IMR-90 (cell line): Measurements from ENCODE around the gene CUX1. TPM values are rescaled to one million over a fixed set of nuclear protein-coding genes. Genes with fewer than 3 reads are reported as not detected.

Experiments
- ATAC-seq: fragments of 200-7000 bp; cut with Tn5 transposase; 2 replicates; pipeline ENCODE4 v1.9.1; 2020; ENCODE audit warnings: low read depth, mild to moderate bottlenecking, moderate library complexity
- BruUV-seq: library from RNA; stranded (reverse); fragments of 400-500 nt; replicated peaks from 2 replicates; lab custom pipeline; 2021; lab: Mats Ljungman, UMichigan
- CTCF ChIA-PET: fragments of 300-600 bp; formaldehyde crosslinking; extraction: SDS; loops from one replicate; lab custom pipeline; 2021; ENCODE audit warnings: antibody characterized with exemption; lab: Yijun Ruan, JAX
- POLR2A ChIA-PET: fragments of 300-600 bp; sonication (Branson Sonifier 250); formaldehyde crosslinking; loops from one replicate; lab custom pipeline; 2022; ENCODE audit warnings: antibody characterized with exemption; ENCODE audit not compliant: unreplicated experiment; lab: Charles Lee
- DNase-seq: peaks from one replicate; pipeline ENCODE4 v3.0.0; 2013
- H2AFZ ChIP-seq: replicated peaks from 2 replicates; pipeline ENCODE3; 2013; ENCODE audit warnings: low read length, mild to moderate bottlenecking; ENCODE audit not compliant: poor library complexity
- H2AK5ac ChIP-seq: 2 replicates; pipeline ENCODE4 v1.6.1; 2013; ENCODE audit warnings: low read depth, low read length, inconsistent platforms
- H2AK9ac ChIP-seq: replicated peaks from 2 replicates; pipeline ENCODE3; 2013; ENCODE audit warnings: mild to moderate bottlenecking, low read depth, low read length, moderate library complexity; ENCODE audit not compliant: poor library complexity
- H2BK120ac ChIP-seq: 2 replicates; pipeline ENCODE4 v1.6.1; 2013; ENCODE audit warnings: low read depth, low read length, inconsistent platforms
- H2BK15ac ChIP-seq: 3 replicates; pipeline ENCODE4 v1.6.1; 2013; ENCODE audit warnings: low read depth, low read length, inconsistent platforms
- H2BK20ac ChIP-seq: 2 replicates; pipeline ENCODE4 v1.6.1; 2013; ENCODE audit warnings: low read depth, mild to moderate bottlenecking, inconsistent platforms, low read length, moderate library complexity
- H2BK5ac ChIP-seq: 2 replicates; pipeline ENCODE4 v1.6.1; 2013; ENCODE audit warnings: mild to moderate bottlenecking, low read depth, low read length, inconsistent platforms; ENCODE audit not compliant: poor library complexity, severe bottlenecking
- H3K14ac ChIP-seq: replicated peaks from 2 replicates; pipeline ENCODE4 v1.6.1; 2013; ENCODE audit warnings: low read depth, low read length, inconsistent platforms
- H3K18ac ChIP-seq: 2 replicates; pipeline ENCODE4 v1.6.1; 2013; ENCODE audit warnings: low read depth, low read length, control low read depth
- H3K23ac ChIP-seq: 2 replicates; pipeline ENCODE4 v1.6.1; 2013; ENCODE audit warnings: low read depth, low read length, inconsistent platforms
- H3K27ac ChIP-seq: 2 replicates; pipeline ENCODE4 v1.5.1; 2013; ENCODE audit warnings: mild to moderate bottlenecking, control low read depth, low read length; ENCODE audit not compliant: insufficient read depth
- H3K27me3 ChIP-seq: 2 replicates; pipeline ENCODE4 v1.6.1; 2013; ENCODE audit warnings: low read length; ENCODE audit not compliant: control insufficient read depth, insufficient read depth
- H3K36me3 ChIP-seq: 2 replicates; pipeline ENCODE4 v1.6.1; 2013; ENCODE audit warnings: low read length, mixed read lengths; ENCODE audit not compliant: control insufficient read depth, insufficient read depth
- H3K4ac ChIP-seq: 2 replicates; pipeline ENCODE4 v1.6.1; 2013; ENCODE audit warnings: low read depth, low read length, inconsistent platforms
- H3K4me1 ChIP-seq: 2 replicates; pipeline ENCODE4 v1.6.1; 2013; ENCODE audit warnings: low read length, mixed read lengths; ENCODE audit not compliant: control insufficient read depth, insufficient read depth
- H3K4me2 ChIP-seq: 2 replicates; pipeline ENCODE4 v1.6.1; 2013; ENCODE audit warnings: low read depth, mild to moderate bottlenecking, control low read depth, low read length, moderate library complexity
- H3K4me3 ChIP-seq: 2 replicates; pipeline ENCODE4 v1.5.1; 2013; ENCODE audit warnings: low read depth, mild to moderate bottlenecking, control low read depth, low read length, moderate library complexity; ENCODE audit not compliant: insufficient read depth
- H3K56ac ChIP-seq: 2 replicates; pipeline ENCODE4 v1.6.1; 2013; ENCODE audit warnings: low read length, inconsistent platforms; ENCODE audit not compliant: insufficient read depth; ENCODE audit errors: extremely low read depth
- H3K79me1 ChIP-seq, 2 experiments: 2 replicates each; pipeline ENCODE4 v1.6.1; 2013; ENCODE audit warnings: low read length in 2 of 2, inconsistent platforms in 1 of 2, low read depth in 1 of 2
- H3K9ac ChIP-seq: 2 replicates; pipeline ENCODE4 v1.6.1; 2013; ENCODE audit warnings: low read depth, low read length, control low read depth
- H3K9me1 ChIP-seq: 2 replicates; pipeline ENCODE4 v1.6.1; 2013; ENCODE audit warnings: low read length, inconsistent platforms; ENCODE audit not compliant: insufficient read depth
- H3K9me3 ChIP-seq: 2 replicates; pipeline ENCODE4 v1.6.1; 2013; ENCODE audit warnings: low read length; ENCODE audit not compliant: control insufficient read depth, insufficient read depth
- H4K20me1 ChIP-seq: 2 replicates; pipeline ENCODE4 v1.6.1; 2013; ENCODE audit warnings: low read length, inconsistent platforms; ENCODE audit not compliant: insufficient read depth
- H4K5ac ChIP-seq: 2 replicates; pipeline ENCODE4 v1.6.1; 2013; ENCODE audit warnings: mild to moderate bottlenecking, low read depth, low read length, control low read depth
- H4K8ac ChIP-seq, 2 experiments: 2 replicates each; pipeline ENCODE4 v1.6.1; 2013; ENCODE audit warnings: low read depth in 2 of 2, low read length in 2 of 2, control low read depth in 1 of 2, inconsistent platforms in 1 of 2
- H4K91ac ChIP-seq: 2 replicates; pipeline ENCODE4 v1.6.1; 2013; ENCODE audit warnings: low read depth, low read length, inconsistent platforms; ENCODE audit not compliant: insufficient read depth
- BHLHE40 ChIP-seq: fragments of 150-350 bp; IDR thresholded peaks from 2 replicates; pipeline ENCODE4 v1.6.1; 2016; ENCODE audit warnings: mild to moderate bottlenecking, low read depth, low read length
- FOS ChIP-seq: fragments of 150-350 bp; IDR thresholded peaks from 2 replicates; pipeline ENCODE4 v1.6.1; 2016; ENCODE audit warnings: low read depth, low read length
- MAFK ChIP-seq: IDR thresholded peaks from 2 replicates; pipeline ENCODE4 v1.6.1; 2012; ENCODE audit warnings: low read depth, low read length, improper control_type of control experiment
- MAZ ChIP-seq: IDR thresholded peaks from 2 replicates; pipeline ENCODE4 v1.6.1; 2012; ENCODE audit warnings: low read depth, mild to moderate bottlenecking, low read length, improper control_type of control experiment, moderate library complexity, borderline replicate concordance
- MXI1 ChIP-seq: IDR thresholded peaks from 2 replicates; pipeline ENCODE4 v1.6.1; 2012; ENCODE audit warnings: low read depth, mild to moderate bottlenecking, low read length, moderate library complexity, borderline replicate concordance
- POLR2A ChIP-seq: IDR thresholded peaks from 2 replicates; pipeline ENCODE4 v1.6.1; 2012; ENCODE audit warnings: mild to moderate bottlenecking, low read depth, low read length
- RAD21 ChIP-seq: IDR thresholded peaks from 2 replicates; pipeline ENCODE4 v1.6.1; 2012; ENCODE audit warnings: low read length, improper control_type of control experiment
- RCOR1 ChIP-seq: IDR thresholded peaks from 2 replicates; pipeline ENCODE4 v1.6.1; 2012; ENCODE audit warnings: mild to moderate bottlenecking, low read length, improper control_type of control experiment; ENCODE audit not compliant: insufficient replicate concordance
- RFX5 ChIP-seq: IDR thresholded peaks from 2 replicates; pipeline ENCODE4 v1.8.0; 2012; ENCODE audit warnings: low read depth, mild to moderate bottlenecking, low read length, moderate library complexity
- SMC3 ChIP-seq: fragments of 150-350 bp; IDR thresholded peaks from 2 replicates; pipeline ENCODE4 v1.6.1; 2016; ENCODE audit warnings: low read depth, mild to moderate bottlenecking, antibody characterized with exemption, low read length, moderate library complexity
- USF2 ChIP-seq: fragments of 150-350 bp; IDR thresholded peaks from 2 replicates; pipeline ENCODE4 v1.6.1; 2017; ENCODE audit warnings: mild to moderate bottlenecking, antibody characterized with exemption, low read length, low read depth
- WGBS, 2 experiments: methylation state at CpG; one replicate each; pipeline versions ENCODE4 v1.1.5 to v1.1.7; 2013; ENCODE audit warnings: missing lambda C conversion rate in 2 of 2; ENCODE audit not compliant: insufficient read length in 1 of 2; ENCODE audit errors: extremely low coverage in 2 of 2; 5-methylcytosine and 5-hydroxymethylcytosine counted together
- dilution Hi-C: fragments of 300-500 bp; cut with HindIII; formaldehyde crosslinking; loops from one replicate; pipeline ENCODE4 v1.14.3; 2018; ENCODE audit warnings: low sequenced_read_pairs; ENCODE audit not compliant: unreplicated experiment
- in situ Hi-C: fragments of 300-500 bp; cut with MboI; formaldehyde crosslinking; loops from 3 replicates; pipeline ENCODE4 v1.14.3; 2019; ENCODE audit warnings: low sequenced_read_pairs, inconsistent platforms, mixed read lengths
- intact Hi-C: fragments of 100-400 bp; cut with micrococcal nuclease; formaldehyde crosslinking; loops from 2 replicates; pipeline ENCODE4 v1.10.0; 2022
- polyA plus RNA-seq, 3 experiments: library from polyadenylated mRNA; depleted of rRNA; stranded (reverse); fragments of >200 nt; gene quantifications; 2 replicates each; pipeline ENCODE4 v1.2.3, GENCODE V29; 2012; ENCODE audit warnings: low replicate concordance in 1 of 3
- total RNA-seq: library from RNA; depleted of rRNA; stranded (reverse); fragments of >200 nt; gene quantifications from 2 replicates; pipeline ENCODE4 v1.2.3, GENCODE V29; 2012
- TF ChIP-seq, protein P1 (sequence below): conservative IDR thresholded peaks from 2 replicates; pipeline ENCODE4 v1.5.1; 2012; ENCODE audit warnings: mild to moderate bottlenecking, low read depth, low read length, improper control_type of control experiment

Gene CUX1
- total and polyA plus RNA-seq, 2 of the 4 experiments (the other 2 are of a cell fraction), result 19.7 to 46.4 TPM

GRCh38 chr7:101913247-101913721, 95.9 kb downstream of the CUX1 start:
- H2AK9ac ChIP-seq, result no peak overlapping the region
- peaks cover 15% of the 10 kb centered on the region for H3K36me3 ChIP-seq
- ChIA-PET POLR2A (no interaction called here), CTCF (no interaction called here)
- H4K8ac ChIP-seq, result peak overlapping the region in 1 of 2 experiments; percentile 80; a peak in 1 of 4 replicates
- peak overlapping the region; percentile 35 for H2BK5ac ChIP-seq
- ATAC-seq, result no peak
- intact Hi-C loops (loop anchor here (5.0 kb wide), 1 partner anchor 96 kb away; the partner anchor contains the start of gene CUX1), dilution Hi-C loops (no loop called here), in situ Hi-C loops (no loop called here)
- peak overlapping the region; percentile 77; the same call in 1 of the 2 replicates for H4K5ac ChIP-seq
- no peak overlapping the region for H3K56ac ChIP-seq
- peaks cover 50 to 84% of the 10 kb centered on the region in 2 experiments; a peak in 3 of 4 replicates for H3K79me1 ChIP-seq
- no peak overlapping the region; the same call in 1 of the 2 replicates for H4K91ac ChIP-seq
- no peak overlapping the region; the same call in 2 of the 3 replicates for H2BK15ac ChIP-seq
- no peaks in the 10 kb centered on the region for H3K9me3 ChIP-seq
- H3K23ac ChIP-seq, result no peak overlapping the region
- peaks cover 20% of the 10 kb centered on the region for H3K9me1 ChIP-seq
- TF ChIP-seq RAD21, result no peak
- TF ChIP-seq MAZ, result no peak
- TF ChIP-seq, protein P1, sequence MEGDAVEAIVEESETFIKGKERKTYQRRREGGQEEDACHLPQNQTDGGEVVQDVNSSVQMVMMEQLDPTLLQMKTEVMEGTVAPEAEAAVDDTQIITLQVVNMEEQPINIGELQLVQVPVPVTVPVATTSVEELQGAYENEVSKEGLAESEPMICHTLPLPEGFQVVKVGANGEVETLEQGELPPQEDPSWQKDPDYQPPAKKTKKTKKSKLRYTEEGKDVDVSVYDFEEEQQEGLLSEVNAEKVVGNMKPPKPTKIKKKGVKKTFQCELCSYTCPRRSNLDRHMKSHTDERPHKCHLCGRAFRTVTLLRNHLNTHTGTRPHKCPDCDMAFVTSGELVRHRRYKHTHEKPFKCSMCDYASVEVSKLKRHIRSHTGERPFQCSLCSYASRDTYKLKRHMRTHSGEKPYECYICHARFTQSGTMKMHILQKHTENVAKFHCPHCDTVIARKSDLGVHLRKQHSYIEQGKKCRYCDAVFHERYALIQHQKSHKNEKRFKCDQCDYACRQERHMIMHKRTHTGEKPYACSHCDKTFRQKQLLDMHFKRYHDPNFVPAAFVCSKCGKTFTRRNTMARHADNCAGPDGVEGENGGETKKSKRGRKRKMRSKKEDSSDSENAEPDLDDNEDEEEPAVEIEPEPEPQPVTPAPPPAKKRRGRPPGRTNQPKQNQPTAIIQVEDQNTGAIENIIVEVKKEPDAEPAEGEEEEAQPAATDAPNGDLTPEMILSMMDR, result no peak
- no peak for TF ChIP-seq POLR2A
- no peak for TF ChIP-seq SMC3
- no peak for TF ChIP-seq MXI1
- no peak for TF ChIP-seq USF2
- TF ChIP-seq BHLHE40, result no peak
- TF ChIP-seq RCOR1, result no peak
- no peak for TF ChIP-seq RFX5
- TF ChIP-seq FOS, result no peak
- TF ChIP-seq MAFK, result no peak
- H2AFZ ChIP-seq, result no peak overlapping the region
- no peak overlapping the region for H3K14ac ChIP-seq
- no peak overlapping the region for H3K4me3 ChIP-seq
- peak overlapping the region; percentile 36 for H3K18ac ChIP-seq
- H4K20me1 ChIP-seq, result peaks cover 8% of the 10 kb centered on the region
- peak overlapping the region; percentile 42; the same call in 1 of the 2 replicates for H3K27ac ChIP-seq
- WGBS, 2 experiments, result 83% methylated on average over 11 of the region's 24 CpGs; no CpG with 5 or more reads in 1 of the 2 experiments
- H2BK20ac ChIP-seq, result 0 out of 2 replicates have a peak overlapping the region, but pooled peaks have one; percentile 29
- peak overlapping the region; percentile 33; the same call in 1 of the 2 replicates for H3K9ac ChIP-seq
- DNase-seq, result no peak
- peak overlapping the region; percentile 13; the same call in 1 of the 2 replicates for H3K4ac ChIP-seq
- BruUV-seq, result no TSS peak
- H3K4me2 ChIP-seq, result peak overlapping the region; percentile 70
- H2AK5ac ChIP-seq, result peak overlapping the region; percentile 53; the same call in 1 of the 2 replicates
- H3K4me1 ChIP-seq, result peaks cover 33% of the 10 kb centered on the region
- no peaks in the 10 kb centered on the region for H3K27me3 ChIP-seq
- H2BK120ac ChIP-seq, result peak overlapping the region; percentile 21; the same call in 1 of the 2 replicates
